HPDE6-E6E7 (cell line): ENCODE measurements around the gene WEE1.
"Not testable (repeated sequence)": the region's sequence is repeated elsewhere in the genome, so short reads cannot be mapped to it uniquely, and the experiment has no call there.

Experiments
- DNase-seq: peaks from one replicate; pipeline ENCODE4 v3.0.0; 2011; ENCODE audit warnings: missing footprints; ENCODE audit errors: extremely low spot score

The WEE1 gene

DNA sequence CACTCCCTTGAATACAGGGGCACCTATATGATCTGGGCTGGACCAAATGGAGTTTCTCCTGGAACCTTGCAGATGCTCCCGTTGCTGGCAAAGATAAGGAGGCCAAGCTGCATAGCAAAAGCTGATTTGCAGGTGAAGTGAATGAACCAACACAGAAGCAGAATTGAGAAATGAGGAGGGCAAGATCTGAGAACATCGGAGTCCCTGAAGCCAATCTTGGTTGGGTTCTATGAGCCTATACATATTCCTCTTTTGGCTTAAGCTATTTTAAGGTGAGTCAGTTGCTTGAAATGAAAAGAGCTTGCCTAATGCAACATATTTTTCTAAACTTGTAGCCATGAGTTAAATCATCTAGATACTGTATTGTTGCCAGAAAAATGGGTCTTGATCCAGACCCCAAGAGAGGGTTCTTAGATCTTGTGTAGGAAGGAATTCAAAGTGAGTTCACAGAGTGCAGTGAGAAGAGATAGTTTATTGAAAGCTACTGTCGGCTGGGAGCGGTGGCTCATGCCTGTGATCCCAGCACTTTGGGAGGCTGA, 23.5 kb downstream of the WEE1 start:
- no peak for DNase-seq

GRCh38 chr11:9600166-9600565, 26.7 kb downstream of the WEE1 start:
- no peak for DNase-seq

DNA sequence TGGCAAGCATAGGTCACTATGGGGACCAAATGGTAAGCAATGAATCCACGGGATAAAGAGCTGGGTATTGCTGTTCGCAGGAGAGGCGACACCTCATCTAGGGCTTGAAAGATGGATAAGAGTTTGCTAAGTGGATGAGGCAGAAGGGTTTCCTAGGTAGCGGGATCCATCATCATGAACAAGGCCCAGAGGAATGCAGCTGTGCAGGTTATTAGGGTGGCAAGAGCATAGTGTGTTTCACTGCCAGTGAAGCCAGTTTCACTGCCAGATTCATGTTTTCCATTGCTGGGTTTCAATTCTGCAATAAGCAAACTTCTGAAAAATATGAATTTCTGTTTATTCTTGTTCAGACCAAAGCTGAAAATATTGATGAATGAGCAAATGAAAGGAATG, 27.2 kb downstream of the WEE1 start:
- peak; percentile 79 for DNase-seq

GRCh38 chr11:9601037-9601875, 27.8 kb downstream of the WEE1 start:
- peak; percentile 13 for DNase-seq

GRCh38 chr11:9601876-9602199, 28.4 kb downstream of the WEE1 start:
- DNase-seq = no peak

- not testable (repeated sequence) for DNase-seq
Observed at GRCh38 chr11:9603214-9603613, 29.7 kb downstream of the WEE1 start.

- no peak for DNase-seq
Observed at GRCh38 chr11:9604134-9604533, 30.7 kb downstream of the WEE1 start.

DNA sequence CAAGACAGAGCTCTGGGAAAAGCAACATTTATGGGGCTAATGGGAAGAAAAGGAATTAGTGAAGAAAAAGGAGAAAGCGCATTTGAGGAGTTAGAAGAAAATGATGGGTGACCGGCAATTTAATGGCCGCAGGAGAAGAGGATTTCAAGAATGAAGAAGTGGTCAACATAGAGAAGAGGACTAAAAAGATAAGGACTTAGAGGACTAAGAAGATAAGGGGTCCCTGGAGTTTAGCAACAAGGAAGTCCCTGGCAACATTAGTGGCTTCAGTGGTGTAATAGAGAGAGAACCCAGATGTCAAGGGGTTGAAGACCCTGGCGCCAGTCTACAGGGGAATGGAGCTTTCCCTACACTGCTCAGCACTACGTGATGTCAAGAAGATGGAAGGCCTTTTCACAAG, 32.3 kb downstream of the WEE1 start:
- DNase-seq = no peak

DNA sequence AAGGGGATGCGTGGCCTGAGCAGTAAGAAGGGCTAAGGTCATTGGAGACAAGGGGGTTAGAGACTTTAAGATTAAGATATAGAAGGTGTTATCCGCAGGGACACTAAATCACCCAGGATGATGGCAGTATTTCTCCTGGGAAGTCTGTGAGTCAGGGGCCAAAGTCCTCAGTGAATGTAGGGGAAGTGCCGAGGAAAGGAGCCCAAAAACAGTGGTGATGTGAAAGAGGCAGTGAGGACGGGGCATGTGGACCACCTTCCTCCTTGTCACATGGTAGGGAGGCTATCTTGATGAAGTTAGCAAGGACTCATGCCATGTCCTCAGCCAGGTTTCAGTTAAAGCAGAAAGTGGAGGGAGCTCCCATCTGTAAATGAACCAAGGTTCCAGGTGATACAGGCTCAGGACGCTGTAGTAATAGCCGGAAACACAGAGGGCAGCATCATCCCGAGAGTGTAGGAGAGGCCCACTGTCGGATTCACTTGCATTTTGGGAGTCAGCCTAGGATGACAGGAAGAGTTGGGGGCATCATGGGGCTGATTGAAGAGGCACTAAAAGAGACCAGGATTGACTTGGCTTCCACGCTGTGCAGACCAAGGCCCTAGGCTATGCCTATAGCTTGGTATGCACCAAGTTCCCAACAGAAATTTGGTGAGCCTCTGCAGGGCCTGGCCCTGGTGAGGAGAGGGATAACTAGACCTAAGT, 33.5 kb downstream of the WEE1 start:
- DNase-seq = no peak

- no peak for DNase-seq
Observed at GRCh38 chr11:9607511-9607899, 34.0 kb downstream of the WEE1 start.

DNA sequence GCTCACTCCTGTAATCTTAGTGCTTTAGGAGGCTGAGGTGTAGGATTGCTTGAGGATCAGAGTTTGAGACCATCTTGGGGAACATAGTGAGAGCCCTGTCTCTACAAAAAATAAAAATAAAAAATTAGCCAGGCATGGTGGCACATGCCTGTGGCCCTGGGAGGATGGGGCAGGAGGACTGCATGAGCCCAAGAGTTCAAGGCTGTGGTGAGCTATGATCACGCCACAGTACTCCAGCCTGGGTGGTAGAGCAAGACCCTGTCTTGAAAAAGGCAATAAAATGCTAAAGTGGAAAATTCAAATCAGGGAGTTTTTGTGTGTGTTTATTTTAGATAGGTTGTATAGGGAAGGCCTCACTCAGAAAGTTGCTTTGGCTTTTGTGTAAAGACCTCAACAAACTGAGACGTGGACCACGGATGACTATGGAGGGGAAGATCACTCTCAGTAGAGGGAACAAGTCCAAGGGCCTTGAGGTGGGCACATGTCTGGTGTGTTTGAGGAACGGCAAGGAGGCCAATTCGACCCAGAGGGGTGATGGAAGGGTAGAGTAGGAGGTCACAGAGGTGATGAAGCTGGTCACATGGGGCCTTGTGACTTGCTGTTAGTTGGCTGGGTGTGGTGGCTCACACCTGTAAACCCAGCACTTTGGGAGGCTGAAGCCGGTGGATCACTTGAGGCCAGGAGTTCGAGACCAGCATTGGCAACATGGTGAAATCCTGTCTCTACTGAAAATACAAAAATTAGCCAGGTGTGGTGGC, 35.7 kb downstream of the WEE1 start:
- no peak for DNase-seq

DNA sequence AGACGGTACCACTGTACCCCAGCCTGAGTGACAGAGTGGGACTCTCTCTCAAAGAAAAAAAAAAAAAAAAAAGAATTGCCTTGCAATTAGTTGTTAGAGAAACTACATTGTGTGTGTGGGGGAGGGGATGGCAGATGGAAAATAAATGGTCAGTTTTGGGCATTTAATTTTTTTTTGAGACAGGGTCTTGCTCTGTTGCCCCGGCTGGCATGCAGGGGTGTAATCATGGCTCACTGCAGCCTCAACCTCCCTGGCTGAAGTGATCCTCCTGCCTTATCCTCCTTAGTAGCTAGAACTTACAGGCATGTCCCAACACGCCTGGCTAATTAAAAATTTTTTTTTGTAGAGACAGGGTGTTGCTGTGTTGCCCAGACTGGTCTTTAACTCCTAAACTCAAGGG, 36.4 kb downstream of the WEE1 start:
- no peak for DNase-seq

- DNase-seq = peak; percentile 84
Observed at GRCh38 chr11:9613118-9613829, 39.8 kb downstream of the WEE1 start.

- peak; percentile 82 for DNase-seq
Observed at GRCh38 chr11:9613830-9614762, 40.6 kb downstream of the WEE1 start.

DNA sequence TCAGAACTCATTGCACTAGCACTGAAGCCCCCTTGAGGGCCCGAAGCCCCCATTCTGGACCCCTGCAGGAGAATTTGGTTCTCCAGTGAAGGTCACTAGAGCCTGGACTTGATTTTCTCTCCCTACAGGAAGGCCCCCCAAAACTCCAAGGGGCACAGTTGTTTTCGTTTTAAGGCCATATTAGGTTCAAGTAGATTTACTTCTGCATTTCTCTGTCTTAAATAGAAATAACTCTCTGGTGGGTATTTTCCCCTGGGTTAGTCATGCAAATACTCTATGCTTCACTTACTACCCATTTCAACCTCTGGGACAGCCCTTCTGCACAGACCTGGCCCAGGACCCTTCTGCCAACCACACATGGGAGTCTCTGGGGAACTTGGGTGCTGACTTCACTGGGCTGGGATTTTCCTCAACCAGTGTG, 41.6 kb downstream of the WEE1 start:
- no peak for DNase-seq

DNA sequence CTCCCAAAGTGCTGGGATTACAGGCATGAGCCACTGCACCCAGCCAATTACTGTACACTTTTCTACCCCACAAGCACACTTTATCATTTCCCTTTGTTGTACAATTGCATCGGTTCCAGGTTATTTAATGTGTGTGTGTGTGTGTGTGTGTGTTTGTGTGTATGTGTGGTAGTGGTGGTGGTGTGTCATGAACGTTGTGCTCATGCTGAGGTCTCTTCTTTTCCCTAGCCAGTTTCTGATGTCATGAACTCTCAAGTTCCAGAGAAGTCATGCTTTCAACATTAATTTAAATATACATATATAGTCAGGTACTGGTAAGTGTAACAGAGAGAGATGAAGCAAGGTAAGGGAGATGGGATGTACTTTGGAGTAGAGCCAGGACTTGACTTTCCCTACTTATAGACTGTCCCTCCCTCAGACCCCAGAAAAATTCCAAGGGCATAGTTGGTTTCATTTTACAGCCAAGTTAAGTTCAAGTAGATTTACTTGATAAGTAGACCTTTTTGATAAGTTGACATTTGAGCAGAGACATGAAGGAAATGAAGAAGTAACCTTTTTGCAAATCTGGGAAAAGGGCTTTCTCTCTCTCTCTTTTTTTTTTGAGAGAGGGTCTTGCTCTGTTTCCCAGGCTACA, 42.7 kb downstream of the WEE1 start:
- DNase-seq = no peak

DNA sequence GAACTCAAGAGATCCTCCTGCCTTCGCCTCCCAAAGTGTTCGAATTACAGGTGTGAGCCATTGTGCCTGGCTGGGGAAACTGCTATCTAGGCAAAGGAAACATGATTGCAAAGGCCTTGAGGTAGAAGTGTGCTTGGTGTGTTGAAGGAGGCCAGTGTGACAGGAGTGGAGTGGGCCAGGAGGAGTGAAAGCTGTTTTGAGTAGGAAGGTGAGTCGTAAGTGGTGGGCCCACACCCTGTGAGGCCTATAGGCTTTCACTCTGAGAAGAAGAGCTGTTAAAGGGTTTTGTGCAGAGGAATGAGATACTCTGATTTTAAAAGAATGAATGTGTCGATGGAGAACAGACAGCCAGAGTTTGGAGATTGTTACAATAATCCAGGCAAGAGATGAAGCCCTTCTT, 43.4 kb downstream of the WEE1 start:
- no peak for DNase-seq

GRCh38 chr11:9617940-9618339, 44.5 kb downstream of the WEE1 start:
- no peak for DNase-seq

DNA sequence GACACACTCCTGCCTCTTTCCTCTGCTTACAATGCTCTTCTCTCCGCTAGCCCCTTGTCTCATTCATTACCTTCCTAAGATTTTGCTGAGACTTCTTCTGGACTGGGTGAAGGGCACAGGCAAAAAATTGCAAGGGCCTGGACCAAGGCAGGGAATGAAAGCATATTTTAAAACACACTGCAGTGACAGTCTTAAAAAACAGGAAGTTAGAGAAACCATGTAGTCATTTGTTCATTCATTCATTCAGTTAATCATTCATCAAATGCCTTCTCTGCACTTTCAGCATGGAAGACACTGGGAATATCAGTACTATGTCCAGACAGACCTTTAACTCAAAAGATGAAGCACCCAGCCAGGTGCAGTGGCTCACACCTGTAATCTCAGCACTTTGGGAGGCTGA, 45.5 kb downstream of the WEE1 start:
- DNase-seq = no peak

DNA sequence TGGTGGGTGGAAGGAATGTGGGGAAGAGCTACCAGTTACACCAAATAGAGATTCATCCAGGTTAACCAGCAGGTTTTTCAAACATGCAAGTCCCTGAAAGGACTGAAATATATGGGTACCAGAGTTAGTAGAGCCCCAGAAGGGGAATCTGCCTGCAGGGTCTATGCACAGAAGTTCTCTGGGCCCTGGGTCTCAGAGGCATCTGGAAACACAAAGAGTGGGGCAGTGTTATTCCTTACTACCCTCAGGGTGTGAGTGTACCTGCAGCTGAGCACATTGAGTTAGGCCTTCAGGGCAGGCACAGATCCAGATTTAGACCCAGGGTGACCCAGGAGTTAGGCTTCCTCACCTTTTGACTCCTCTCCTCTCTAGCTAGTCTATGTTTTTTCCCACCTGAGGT, 46.5 kb downstream of the WEE1 start:
- DNase-seq = no peak
